H9 (cell line): ENCODE results near the gene GPR35. TPM values are rescaled to one million over a fixed set of nuclear protein-coding genes. Genes with fewer than 3 reads are reported as not detected.

Experiments used
- DNase-seq: peaks from one replicate; pipeline ENCODE4 v3.0.0-alpha.2; 2017
- H2AFZ ChIP-seq: one replicate; pipeline ENCODE4 v1.6.1; 2013; ENCODE audit warnings: mild to moderate bottlenecking, low read length, control low read depth, moderate library complexity
- H2AK5ac ChIP-seq: 2 replicates; pipeline ENCODE4 v1.6.1; 2013; ENCODE audit warnings: low read length, control low read depth, mixed read lengths; ENCODE audit not compliant: insufficient read length
- H2BK120ac ChIP-seq: one replicate; pipeline ENCODE4 v1.6.1; 2013; ENCODE audit warnings: low read depth, mild to moderate bottlenecking, low read length, control low read depth, inconsistent platforms; ENCODE audit not compliant: poor library complexity, severe bottlenecking
- H2BK12ac ChIP-seq: 2 replicates; pipeline ENCODE4 v1.6.1; 2013; ENCODE audit warnings: low read length, control low read depth, mixed read lengths, low read depth; ENCODE audit not compliant: insufficient read length
- H2BK15ac ChIP-seq: 2 replicates; pipeline ENCODE4 v1.6.1; 2013; ENCODE audit warnings: low read depth, low read length, control low read depth
- H2BK20ac ChIP-seq: one replicate; pipeline ENCODE4 v1.6.1; 2013; ENCODE audit warnings: low read depth, mild to moderate bottlenecking, low read length, control low read depth, inconsistent platforms; ENCODE audit not compliant: poor library complexity, severe bottlenecking
- H2BK5ac ChIP-seq: 2 replicates; pipeline ENCODE4 v1.6.1; 2013; ENCODE audit warnings: low read length, control low read depth, mixed read lengths; ENCODE audit not compliant: insufficient read length
- H3K14ac ChIP-seq: 2 replicates; pipeline ENCODE4 v1.6.1; 2013; ENCODE audit warnings: low read length, control low read depth; ENCODE audit not compliant: insufficient read depth
- H3K18ac ChIP-seq: 2 replicates; pipeline ENCODE4 v1.6.1; 2013; ENCODE audit warnings: low read depth, mild to moderate bottlenecking, mixed read lengths, low read length, control low read depth; ENCODE audit not compliant: insufficient read length
- H3K23ac ChIP-seq: 2 replicates; pipeline ENCODE4 v1.6.1; 2013; ENCODE audit warnings: low read length, control low read depth, mixed read lengths, low read depth; ENCODE audit not compliant: insufficient read length
- H3K23me2 ChIP-seq: 2 replicates; pipeline ENCODE4 v1.6.1; 2013; ENCODE audit warnings: low read depth, mild to moderate bottlenecking, mixed read lengths, low read length, control low read depth; ENCODE audit not compliant: insufficient read length, poor library complexity, severe bottlenecking
- H3K27ac ChIP-seq: 2 replicates; pipeline ENCODE4 v1.5.1; 2013; ENCODE audit warnings: low read length, control low read depth, mixed read lengths, low read depth; ENCODE audit not compliant: insufficient read length
- H3K27me3 ChIP-seq: 2 replicates; pipeline ENCODE4 v1.6.1; 2013; ENCODE audit warnings: low read length, control low read depth, inconsistent platforms; ENCODE audit not compliant: insufficient read depth
- H3K4ac ChIP-seq: 2 replicates; pipeline ENCODE4 v1.6.1; 2013; ENCODE audit warnings: low read depth, mild to moderate bottlenecking, control low read depth, inconsistent platforms, low read length, moderate library complexity
- H3K4me1 ChIP-seq: 2 replicates; pipeline ENCODE4 v1.6.1; 2013; ENCODE audit warnings: low read length, control low read depth, inconsistent platforms; ENCODE audit not compliant: insufficient read depth
- H3K4me2 ChIP-seq: 2 replicates; pipeline ENCODE4 v1.6.1; 2013; ENCODE audit warnings: low read length, control low read depth, mixed read lengths; ENCODE audit not compliant: insufficient read length, insufficient read depth
- H3K56ac ChIP-seq: 2 replicates; pipeline ENCODE4 v1.6.1; 2013; ENCODE audit warnings: low read depth, mild to moderate bottlenecking, mixed read lengths, low read length, control low read depth; ENCODE audit not compliant: insufficient read length
- H3K79me1 ChIP-seq: 2 replicates; pipeline ENCODE4 v1.6.1; 2013; ENCODE audit warnings: low read depth, mild to moderate bottlenecking, moderate library complexity, low read length, control low read depth, inconsistent platforms; ENCODE audit not compliant: insufficient read depth, poor library complexity, severe bottlenecking
- H3K79me2 ChIP-seq: 2 replicates; pipeline ENCODE4 v1.6.1; 2013; ENCODE audit warnings: low read length, control low read depth, inconsistent platforms; ENCODE audit not compliant: insufficient read depth
- H3K9ac ChIP-seq: 2 replicates; pipeline ENCODE4 v1.6.1; 2013; ENCODE audit warnings: low read length, control low read depth, mixed read lengths; ENCODE audit not compliant: insufficient read length; ENCODE audit errors: extremely low read depth
- H3K9me3 ChIP-seq: one replicate; pipeline ENCODE4 v1.6.1; 2013; ENCODE audit warnings: low read depth, low read length, inconsistent platforms; ENCODE audit not compliant: control insufficient read depth
- H3T11ph ChIP-seq: one replicate; pipeline ENCODE4 v1.6.1; 2013; ENCODE audit warnings: mild to moderate bottlenecking, low read length, control low read depth, inconsistent platforms
- H4K20me1 ChIP-seq: one replicate; pipeline ENCODE4 v1.6.1; 2013; ENCODE audit not compliant: control insufficient read depth, insufficient read length, insufficient read depth
- H4K5ac ChIP-seq: 2 replicates; pipeline ENCODE4 v1.6.1; 2013; ENCODE audit warnings: low read depth, mild to moderate bottlenecking, mixed read lengths, low read length, control low read depth; ENCODE audit not compliant: insufficient read length
- H4K8ac ChIP-seq: replicated peaks from 2 replicates; pipeline ENCODE4 v1.6.1; 2013; ENCODE audit warnings: low read length, control low read depth, mixed read lengths, low read depth; ENCODE audit not compliant: insufficient read length
- H4K91ac ChIP-seq: 2 replicates; pipeline ENCODE4 v1.6.1; 2013; ENCODE audit warnings: low read depth, mild to moderate bottlenecking, moderate library complexity, mixed read lengths, low read length, control low read depth; ENCODE audit not compliant: insufficient read length
- H3K27ac Mint-ChIP-seq, 3 experiments: 2 replicates in 2 of 3; 3 replicates in 1 of 3; pipeline ENCODE4 v1.8.0; 2020 to 2021; ENCODE audit warnings: mixed read lengths in 3 of 3, mild to moderate bottlenecking in 1 of 3, moderate library complexity in 1 of 3
- H3K27me3 Mint-ChIP-seq: 2 replicates; pipeline ENCODE4 v1.8.0; 2021; ENCODE audit warnings: low read depth, mild to moderate bottlenecking, moderate library complexity, mixed read lengths
- H3K36me3 Mint-ChIP-seq, 3 experiments: 2 replicates in 2 of 3; 3 replicates in 1 of 3; pipeline ENCODE4 v1.8.0; 2020 to 2021; ENCODE audit warnings: low read depth in 3 of 3, mixed read lengths in 3 of 3; ENCODE audit not compliant: insufficient read depth in 1 of 3
- H3K4me1 Mint-ChIP-seq, 2 experiments: 2 replicates each; pipeline ENCODE4 v1.8.0; 2020; ENCODE audit warnings: mixed read lengths in 2 of 2
- H3K4me3 Mint-ChIP-seq, 2 experiments: 2 replicates in 1 of 2; 3 replicates in 1 of 2; pipeline ENCODE4 v1.8.0; 2020 to 2021; ENCODE audit warnings: mild to moderate bottlenecking in 2 of 2, mixed read lengths in 2 of 2, moderate library complexity in 1 of 2
- H3K9me3 Mint-ChIP-seq, 2 experiments: 2 replicates in 1 of 2; 3 replicates in 1 of 2; pipeline ENCODE4 v1.8.0; 2020; ENCODE audit warnings: mild to moderate bottlenecking in 2 of 2, mixed read lengths in 2 of 2, moderate library complexity in 1 of 2
- CTCF ChIP-seq: fragments of 200-600 bp; sonication (generic); conservative IDR thresholded peaks from 3 replicates; pipeline ENCODE4 v1.8.0; 2021; ENCODE audit warnings: antibody characterized with exemption, mild to moderate bottlenecking
- WGBS: extraction: QIAGEN DNeasy Blood & Tissue Kit; methylation state at CpG from one replicate; pipeline ENCODE4 v1.1.7; 2013; ENCODE audit warnings: missing lambda C conversion rate, low lambda C conversion rate, mixed read lengths; ENCODE audit not compliant: insufficient read length; ENCODE audit errors: extremely low coverage; 5-methylcytosine and 5-hydroxymethylcytosine counted together
- total RNA-seq: library from RNA; stranded (reverse); gene quantifications from 2 replicates; pipeline ENCODE4 v1.2.1, GENCODE V29; 2021

The GPR35 gene
- total RNA-seq, 1 experiment from 2014 or later: 1.4 TPM

GRCh38 chr2:240624011-240624949, 1.0 kb upstream of the GPR35 start:
- Histone ChIP-seq H3K9ac (no peak overlapping the region), H4K5ac (no peak overlapping the region), H3K27ac (no peak overlapping the region), H3K79me2 (no peaks in the 10 kb centered on the region), H4K8ac (no peak overlapping the region), H3K79me1 (no peaks in the 10 kb centered on the region), H4K20me1 (no peaks in the 10 kb centered on the region), H2AFZ (no peak overlapping the region), H2AK5ac (no peak overlapping the region), H3K4me1 (no peaks in the 10 kb centered on the region), H3K4ac (no peak overlapping the region), H3K9me3 (no peaks in the 10 kb centered on the region), H2BK120ac (no peak overlapping the region), H3K23me2 (no peaks in the 10 kb centered on the region), H3K18ac (no peak overlapping the region), H2BK15ac (no peak overlapping the region), H3T11ph (no peak overlapping the region), H2BK12ac (no peak overlapping the region), H3K56ac (no peak overlapping the region), H2BK20ac (no peak overlapping the region), H3K4me2 (no peak overlapping the region), H2BK5ac (no peak overlapping the region), H3K23ac (no peak overlapping the region), H3K27me3 (no peaks in the 10 kb centered on the region), H4K91ac (no peak overlapping the region), H3K14ac (no peak overlapping the region; the same call in 1 of the 2 replicates)
- Mint-ChIP-seq H3K27ac (no peak overlapping the region), H3K4me3 (no peak overlapping the region), H3K27me3 (peaks cover 3% of the 10 kb centered on the region; the same call in 1 of the 2 replicates), H3K9me3 (peaks cover under 1 to 4% of the 10 kb centered on the region in 2 experiments; a peak in 2 of 5 replicates), H3K4me1 (peaks cover 0 to 16% of the 10 kb centered on the region in 2 experiments; a peak in 2 of 4 replicates), H3K36me3 (no peaks in the 10 kb centered on the region)
- TF ChIP-seq CTCF: no peak
- no CpG with 5 or more reads among the region's 24 CpGs for WGBS
- no peak for DNase-seq
